ENCODE data around the gene PKIG. TPM values are rescaled to one million over a fixed set of nuclear protein-coding genes. Genes with fewer than 3 reads are reported as not detected.

The PKIG gene
- total RNA-seq, 2 experiments from 2014 or later = 4.6 to 4.7 TPM

GRCh38 chr20:44600301-44600700, 17.9 kb downstream of the PKIG start:
- Mint-ChIP-seq H3K27ac (no peak overlapping the region), H3K9me3 (no peaks in the 10 kb centered on the region), H3K4me1 (ENCODE audit: low read depth) (peaks cover 32% of the 10 kb centered on the region), H3K27me3 (ENCODE audit: low read depth) (no peaks in the 10 kb centered on the region), H3K4me3 (no peak overlapping the region), H3K36me3 (ENCODE audit: low read depth) (no peaks in the 10 kb centered on the region)
- CTCF ChIA-PET = no interaction called here
- intact Hi-C loops (cut with micrococcal nuclease) = no loop called here
- no peak for DNase-seq

- Mint-ChIP-seq H3K4me3 (no peak overlapping the region), H3K36me3 (ENCODE audit: low read depth) (no peaks in the 10 kb centered on the region), H3K27ac (no peak overlapping the region), H3K9me3 (no peaks in the 10 kb centered on the region), H3K27me3 (ENCODE audit: low read depth) (no peaks in the 10 kb centered on the region), H3K4me1 (ENCODE audit: low read depth) (peaks cover 32% of the 10 kb centered on the region)
- intact Hi-C loops (cut with micrococcal nuclease) = no loop called here
- CTCF ChIA-PET = no interaction called here
- DNase-seq = no peak
Measured at GRCh38 chr20:44600758-44601201, 18.4 kb downstream of the PKIG start.

- CTCF ChIA-PET = no interaction called here
- H3K27me3 Mint-ChIP-seq (ENCODE audit: low read depth) = no peaks in the 10 kb centered on the region
- intact Hi-C loops (cut with micrococcal nuclease) = no loop called here
- DNase-seq = no peak
- H3K27ac Mint-ChIP-seq = no peak overlapping the region
- no peak overlapping the region for H3K4me3 Mint-ChIP-seq
- no peaks in the 10 kb centered on the region for H3K9me3 Mint-ChIP-seq
- no peaks in the 10 kb centered on the region for H3K36me3 Mint-ChIP-seq (ENCODE audit: low read depth)
- peaks cover 32% of the 10 kb centered on the region for H3K4me1 Mint-ChIP-seq (ENCODE audit: low read depth)
Measured at GRCh38 chr20:44601236-44601671, 18.9 kb downstream of the PKIG start.

- Mint-ChIP-seq H3K9me3 (no peaks in the 10 kb centered on the region), H3K36me3 (ENCODE audit: low read depth) (no peaks in the 10 kb centered on the region), H3K4me1 (ENCODE audit: low read depth) (peaks cover 32% of the 10 kb centered on the region), H3K27me3 (ENCODE audit: low read depth) (no peaks in the 10 kb centered on the region), H3K27ac (no peak overlapping the region), H3K4me3 (no peak overlapping the region)
- CTCF ChIA-PET = interaction anchor here (0.6 to 1.0 kb wide), 2 partner anchors 8 to 82 kb away, joined by 3 to 5 read pairs; no protein-coding TSS in a partner anchor
- no peak for DNase-seq
- intact Hi-C loops (cut with micrococcal nuclease) = no loop called here
Measured at GRCh38 chr20:44601801-44602204, 19.4 kb downstream of the PKIG start.

- Mint-ChIP-seq H3K27ac (no peak overlapping the region), H3K4me1 (ENCODE audit: low read depth) (peaks cover 26% of the 10 kb centered on the region), H3K36me3 (ENCODE audit: low read depth) (no peaks in the 10 kb centered on the region), H3K27me3 (ENCODE audit: low read depth) (no peaks in the 10 kb centered on the region), H3K4me3 (no peak overlapping the region), H3K9me3 (no peaks in the 10 kb centered on the region)
- DNase-seq = no peak
- CTCF ChIA-PET = interaction anchor here (0.6 to 1.5 kb wide), 9 partner anchors 9 to 234 kb away, joined by 3 to 6 read pairs (median 3); no protein-coding TSS in a partner anchor
- intact Hi-C loops (cut with micrococcal nuclease) = no loop called here
Measured at GRCh38 chr20:44603327-44603726, 20.9 kb downstream of the PKIG start.

DNA sequence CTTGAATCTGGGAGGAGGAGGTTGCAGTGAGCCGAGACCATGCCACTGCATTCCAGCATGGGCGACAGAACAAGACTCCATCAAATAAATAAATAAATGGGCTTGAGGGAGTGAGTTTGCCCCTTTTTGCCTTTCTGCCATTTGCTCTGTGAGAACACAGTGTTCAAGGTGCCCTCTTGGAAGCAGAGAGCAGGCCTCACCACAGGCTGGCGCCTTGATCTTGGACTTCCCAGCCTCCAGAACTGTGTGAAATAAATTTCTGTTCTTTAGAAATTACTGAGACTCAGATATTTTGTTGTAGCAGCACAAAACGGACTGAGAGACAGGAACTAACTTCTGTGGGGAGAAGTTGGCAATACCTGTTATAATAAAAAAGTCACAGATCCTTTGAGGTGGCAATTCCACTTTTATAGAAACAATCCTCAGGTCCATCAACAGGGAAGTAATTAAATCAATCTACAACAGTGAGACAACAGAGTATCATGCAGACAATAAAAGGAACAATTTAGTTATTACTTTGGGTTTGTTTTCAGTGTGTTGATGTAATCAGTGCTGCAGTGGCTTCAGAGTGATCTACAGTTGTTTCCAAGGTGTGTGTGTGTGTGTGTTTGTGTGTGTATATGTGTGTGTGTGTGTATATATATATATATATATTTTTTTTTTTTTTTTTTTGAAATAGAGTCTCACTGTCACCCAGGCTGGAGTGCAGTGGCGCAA, 24.5 kb downstream of the PKIG start:
- no peaks in the 10 kb centered on the region for H3K27me3 Mint-ChIP-seq (ENCODE audit: low read depth)
- intact Hi-C loops (cut with micrococcal nuclease) = no loop called here
- peaks cover 18% of the 10 kb centered on the region for H3K4me1 Mint-ChIP-seq (ENCODE audit: low read depth)
- H3K36me3 Mint-ChIP-seq (ENCODE audit: low read depth) = no peaks in the 10 kb centered on the region
- no peak for DNase-seq
- CTCF ChIA-PET = interaction anchor here (0.7 to 2.0 kb wide), 2 partner anchors 86 to 217 kb away, joined by 3 to 4 read pairs; no protein-coding TSS in a partner anchor
- no peak overlapping the region for H3K4me3 Mint-ChIP-seq
- H3K27ac Mint-ChIP-seq = no peak overlapping the region
- no peaks in the 10 kb centered on the region for H3K9me3 Mint-ChIP-seq

DNA sequence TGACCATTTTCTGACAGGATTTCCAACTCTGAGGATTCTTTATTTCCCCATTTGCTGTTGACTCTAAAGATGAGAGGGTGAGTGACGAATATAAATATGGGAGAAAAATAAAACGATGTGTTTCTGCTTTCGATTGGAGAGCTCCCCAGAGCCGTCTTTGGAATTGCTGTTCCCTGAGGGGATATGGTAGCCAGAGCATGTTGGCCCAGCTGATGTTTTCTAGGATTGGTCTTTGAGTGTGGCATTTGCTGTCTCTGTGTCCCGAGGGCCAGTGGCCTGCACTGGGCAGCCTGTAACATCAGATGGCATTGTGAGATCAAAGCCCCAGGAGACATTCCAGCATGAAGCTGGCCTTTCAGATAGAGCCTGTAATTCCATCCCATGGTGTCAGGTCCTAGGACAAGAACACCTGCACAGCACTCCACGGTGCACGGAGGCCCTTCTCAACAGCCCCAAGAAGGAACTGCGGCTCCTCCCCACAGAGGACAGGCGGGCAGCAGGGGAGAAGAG, 26.7 kb downstream of the PKIG start:
- Mint-ChIP-seq H3K27me3 (ENCODE audit: low read depth) (no peaks in the 10 kb centered on the region), H3K4me3 (no peak overlapping the region), H3K9me3 (no peaks in the 10 kb centered on the region), H3K4me1 (ENCODE audit: low read depth) (peaks cover 15% of the 10 kb centered on the region), H3K36me3 (ENCODE audit: low read depth) (peaks cover 2% of the 10 kb centered on the region), H3K27ac (no peak overlapping the region)
- CTCF ChIA-PET = interaction anchor here (0.7 to 3.8 kb wide), 25 partner anchors 8 to 397 kb away, joined by 3 to 31 read pairs (median 5); partner anchors contain the start of gene TTPAL
- intact Hi-C loops (cut with micrococcal nuclease) = no loop called here
- DNase-seq = no peak

- peaks cover 19% of the 10 kb centered on the region for H3K4me1 Mint-ChIP-seq (ENCODE audit: low read depth)
- peak; percentile 91 for DNase-seq
- peak overlapping the region; percentile 58 for H3K4me3 Mint-ChIP-seq
- peak overlapping the region; percentile 82 for H3K27ac Mint-ChIP-seq
- no peaks in the 10 kb centered on the region for H3K9me3 Mint-ChIP-seq
- CTCF ChIA-PET = interaction anchor here (0.6 to 3.8 kb wide), 47 partner anchors 7 to 466 kb away, joined by 3 to 31 read pairs (median 4); partner anchors contain the start of genes FITM2 and TTPAL
- peaks cover 6% of the 10 kb centered on the region for H3K36me3 Mint-ChIP-seq (ENCODE audit: low read depth)
- no peaks in the 10 kb centered on the region for H3K27me3 Mint-ChIP-seq (ENCODE audit: low read depth)
- intact Hi-C loops (cut with micrococcal nuclease) = loop anchor here (1.0 to 10.0 kb wide), 8 partner anchors 33 to 394 kb away; partner anchors contain the start of genes FITM2 and TTPAL
Measured at GRCh38 chr20:44609516-44610312, 27.3 kb downstream of the PKIG start.

GRCh38 chr20:44610313-44610962, 28.1 kb downstream of the PKIG start:
- peak overlapping the region; percentile 82 for H3K27ac Mint-ChIP-seq
- DNase-seq = no peak
- peaks cover 6% of the 10 kb centered on the region for H3K36me3 Mint-ChIP-seq (ENCODE audit: low read depth)
- CTCF ChIA-PET = interaction anchor here (0.6 to 3.8 kb wide), 41 partner anchors 8 to 465 kb away, joined by 3 to 31 read pairs (median 5); partner anchors contain the start of genes FITM2 and TTPAL
- no peaks in the 10 kb centered on the region for H3K9me3 Mint-ChIP-seq
- no peaks in the 10 kb centered on the region for H3K27me3 Mint-ChIP-seq (ENCODE audit: low read depth)
- peaks cover 27% of the 10 kb centered on the region for H3K4me1 Mint-ChIP-seq (ENCODE audit: low read depth)
- intact Hi-C loops (cut with micrococcal nuclease) = loop anchor here (1.0 to 10.0 kb wide), 8 partner anchors 34 to 395 kb away; partner anchors contain the start of genes FITM2 and TTPAL
- no peak overlapping the region for H3K4me3 Mint-ChIP-seq

- no peak for DNase-seq
- no peaks in the 10 kb centered on the region for H3K9me3 Mint-ChIP-seq
- H3K27me3 Mint-ChIP-seq (ENCODE audit: low read depth) = no peaks in the 10 kb centered on the region
- no peak overlapping the region for H3K27ac Mint-ChIP-seq
- intact Hi-C loops (cut with micrococcal nuclease) = loop anchor here (10.0 kb wide), 1 partner anchor 299 kb away; the partner anchor contains the start of gene FITM2
- H3K4me3 Mint-ChIP-seq = no peak overlapping the region
- H3K36me3 Mint-ChIP-seq (ENCODE audit: low read depth) = peaks cover 6% of the 10 kb centered on the region
- CTCF ChIA-PET = interaction anchor here (0.7 to 1.6 kb wide), 2 partner anchors 222 to 397 kb away, joined by 3 to 5 read pairs; no protein-coding TSS in a partner anchor
- peaks cover 50% of the 10 kb centered on the region for H3K4me1 Mint-ChIP-seq (ENCODE audit: low read depth)
Measured at GRCh38 chr20:44613575-44613974, 31.2 kb downstream of the PKIG start.

DNA sequence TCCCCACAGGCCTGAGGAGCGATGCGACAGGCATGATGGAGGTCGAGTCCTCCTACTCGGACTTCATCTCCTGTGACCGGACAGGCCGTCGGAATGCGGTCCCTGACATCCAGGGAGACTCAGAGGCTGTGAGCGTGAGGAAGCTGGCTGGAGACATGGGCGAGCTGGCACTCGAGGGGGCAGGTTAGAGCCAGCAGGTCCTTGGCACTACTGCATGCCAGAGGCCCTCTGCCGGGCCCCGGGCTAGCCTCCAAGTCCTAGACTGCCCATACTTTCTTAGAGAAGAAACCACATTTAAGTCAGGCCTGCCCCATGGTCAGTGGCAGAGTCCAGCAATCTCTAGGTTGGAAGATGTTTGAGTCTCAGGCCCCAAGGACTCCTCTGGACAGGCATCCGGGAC, 32.1 kb downstream of the PKIG start:
- CTCF ChIA-PET = interaction anchor here (0.6 to 1.6 kb wide), 2 partner anchors 231 to 398 kb away, joined by 4 to 5 read pairs; no protein-coding TSS in a partner anchor
- no peaks in the 10 kb centered on the region for H3K9me3 Mint-ChIP-seq
- peaks cover 9% of the 10 kb centered on the region for H3K36me3 Mint-ChIP-seq (ENCODE audit: low read depth)
- no peak overlapping the region for H3K27ac Mint-ChIP-seq
- H3K27me3 Mint-ChIP-seq (ENCODE audit: low read depth) = no peaks in the 10 kb centered on the region
- H3K4me3 Mint-ChIP-seq = no peak overlapping the region
- H3K4me1 Mint-ChIP-seq (ENCODE audit: low read depth) = peaks cover 53% of the 10 kb centered on the region
- intact Hi-C loops (cut with micrococcal nuclease) = loop anchor here (10.0 kb wide), 1 partner anchor 300 kb away; the partner anchor contains the start of gene FITM2
- DNase-seq = no peak
